ENCODE measurements around the gene ZSCAN30. TPM values are rescaled to one million over a fixed set of nuclear protein-coding genes. Genes with fewer than 3 reads are reported as not detected.

ZSCAN30 gene
- total and polyA plus RNA-seq, 2 of the 13 experiments (the other 11 are each of a cell fraction or from before 2014, with no cell fraction given) = 7.4 to 7.7 TPM

GRCh38 chr18:35231052-35231451 is 59.0 kb downstream of the ZSCAN30 start (continued):
- no peak for TF ChIP-seq FOXA1 (IDR thresholded peaks at IDR 0.05)
- peak; percentile 20; the same call in 1 of the 2 replicates for TF ChIP-seq FOXA1 (CRISPR knock-in tag; IDR thresholded peaks at IDR 0.05)
- TF ChIP-seq, protein P1, sequence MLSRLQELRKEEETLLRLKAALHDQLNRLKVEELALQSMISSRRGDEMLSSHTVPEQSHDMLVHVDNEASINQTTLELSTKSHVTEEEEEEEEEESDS (CRISPR knock-in tag; IDR thresholded peaks at IDR 0.05; ENCODE audit: borderline replicate concordance) = no peak
- peak; percentile 43; the same call in 1 of the 2 replicates for TF ChIP-seq FOXK1 (CRISPR knock-in tag; IDR thresholded peaks at IDR 0.05; ENCODE audit: borderline replicate concordance, low read depth)
- TF ChIP-seq HMG20B (CRISPR knock-in tag; conservative IDR thresholded peaks at IDR 0.05) = no peak
- no peak for TF ChIP-seq PRPF4 (IDR thresholded peaks at IDR 0.05; ENCODE audit: low read depth, low read length, poor library complexity, severe bottlenecking)
- no peak for TF ChIP-seq ZNF367 (CRISPR knock-in tag; IDR thresholded peaks at IDR 0.05; ENCODE audit: borderline replicate concordance)
- TF ChIP-seq ZNF354B (CRISPR knock-in tag; IDR thresholded peaks at IDR 0.05) = no peak
- no peak for TF ChIP-seq ZNF709 (CRISPR knock-in tag; IDR thresholded peaks at IDR 0.05)
- TF ChIP-seq HHEX (CRISPR knock-in tag; IDR thresholded peaks at IDR 0.05) = no peak
- no peak for TF ChIP-seq HDAC1 (CRISPR knock-in tag; IDR thresholded peaks at IDR 0.05)
- no peak for TF ChIP-seq ZEB1 (IDR thresholded peaks at IDR 0.05; ENCODE audit: insufficient replicate concordance, low read depth)
- no peak for TF ChIP-seq SIN3B (IDR thresholded peaks at IDR 0.05; ENCODE audit: low read length)
- no peak for TF ChIP-seq PHF20 (CRISPR knock-in tag; IDR thresholded peaks at IDR 0.05)
- no peak for TF ChIP-seq SMYD3 (CRISPR knock-in tag; IDR thresholded peaks at IDR 0.05)
- TF ChIP-seq ARNT2 (CRISPR knock-in tag; IDR thresholded peaks at IDR 0.05; ENCODE audit: low read depth) = no peak
- no peak for TF ChIP-seq SMAD3 (CRISPR knock-in tag; IDR thresholded peaks at IDR 0.05)
- no peak for TF ChIP-seq GLMP (CRISPR knock-in tag; IDR thresholded peaks at IDR 0.05; ENCODE audit: borderline replicate concordance)
- TF ChIP-seq, protein P2, sequence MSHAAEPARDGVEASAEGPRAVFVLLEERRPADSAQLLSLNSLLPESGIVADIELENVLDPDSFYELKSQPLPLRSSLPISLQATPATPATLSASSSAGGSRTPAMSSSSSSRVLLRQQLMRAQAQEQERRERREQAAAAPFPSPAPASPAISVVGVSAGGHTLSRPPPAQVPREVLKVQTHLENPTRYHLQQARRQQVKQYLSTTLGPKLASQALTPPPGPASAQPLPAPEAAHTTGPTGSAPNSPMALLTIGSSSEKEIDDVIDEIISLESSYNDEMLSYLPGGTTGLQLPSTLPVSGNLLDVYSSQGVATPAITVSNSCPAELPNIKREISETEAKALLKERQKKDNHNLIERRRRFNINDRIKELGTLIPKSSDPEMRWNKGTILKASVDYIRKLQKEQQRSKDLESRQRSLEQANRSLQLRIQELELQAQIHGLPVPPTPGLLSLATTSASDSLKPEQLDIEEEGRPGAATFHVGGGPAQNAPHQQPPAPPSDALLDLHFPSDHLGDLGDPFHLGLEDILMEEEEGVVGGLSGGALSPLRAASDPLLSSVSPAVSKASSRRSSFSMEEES (CRISPR knock-in tag; IDR thresholded peaks at IDR 0.05) = no peak
- TF ChIP-seq NR2F1 (CRISPR knock-in tag; IDR thresholded peaks at IDR 0.05) = no peak
- no peak for TF ChIP-seq MIER3 (CRISPR knock-in tag; IDR thresholded peaks at IDR 0.05; ENCODE audit: borderline replicate concordance)
- no peak for TF ChIP-seq SP1 (IDR thresholded peaks at IDR 0.05)
- TF ChIP-seq SP1 (CRISPR knock-in tag; IDR thresholded peaks at IDR 0.05) = no peak
- no peak for TF ChIP-seq RAD51 (IDR thresholded peaks at IDR 0.05; ENCODE audit: borderline replicate concordance)
- TF ChIP-seq, protein P3, sequence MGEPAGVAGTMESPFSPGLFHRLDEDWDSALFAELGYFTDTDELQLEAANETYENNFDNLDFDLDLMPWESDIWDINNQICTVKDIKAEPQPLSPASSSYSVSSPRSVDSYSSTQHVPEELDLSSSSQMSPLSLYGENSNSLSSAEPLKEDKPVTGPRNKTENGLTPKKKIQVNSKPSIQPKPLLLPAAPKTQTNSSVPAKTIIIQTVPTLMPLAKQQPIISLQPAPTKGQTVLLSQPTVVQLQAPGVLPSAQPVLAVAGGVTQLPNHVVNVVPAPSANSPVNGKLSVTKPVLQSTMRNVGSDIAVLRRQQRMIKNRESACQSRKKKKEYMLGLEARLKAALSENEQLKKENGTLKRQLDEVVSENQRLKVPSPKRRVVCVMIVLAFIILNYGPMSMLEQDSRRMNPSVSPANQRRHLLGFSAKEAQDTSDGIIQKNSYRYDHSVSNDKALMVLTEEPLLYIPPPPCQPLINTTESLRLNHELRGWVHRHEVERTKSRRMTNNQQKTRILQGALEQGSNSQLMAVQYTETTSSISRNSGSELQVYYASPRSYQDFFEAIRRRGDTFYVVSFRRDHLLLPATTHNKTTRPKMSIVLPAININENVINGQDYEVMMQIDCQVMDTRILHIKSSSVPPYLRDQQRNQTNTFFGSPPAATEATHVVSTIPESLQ (CRISPR knock-in tag; conservative IDR thresholded peaks at IDR 0.05) = no peak
- TF ChIP-seq, protein P4, sequence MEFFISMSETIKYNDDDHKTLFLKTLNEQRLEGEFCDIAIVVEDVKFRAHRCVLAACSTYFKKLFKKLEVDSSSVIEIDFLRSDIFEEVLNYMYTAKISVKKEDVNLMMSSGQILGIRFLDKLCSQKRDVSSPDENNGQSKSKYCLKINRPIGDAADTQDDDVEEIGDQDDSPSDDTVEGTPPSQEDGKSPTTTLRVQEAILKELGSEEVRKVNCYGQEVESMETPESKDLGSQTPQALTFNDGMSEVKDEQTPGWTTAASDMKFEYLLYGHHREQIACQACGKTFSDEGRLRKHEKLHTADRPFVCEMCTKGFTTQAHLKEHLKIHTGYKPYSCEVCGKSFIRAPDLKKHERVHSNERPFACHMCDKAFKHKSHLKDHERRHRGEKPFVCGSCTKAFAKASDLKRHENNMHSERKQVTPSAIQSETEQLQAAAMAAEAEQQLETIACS (CRISPR knock-in tag; IDR thresholded peaks at IDR 0.05) = no peak
- no peak for TF ChIP-seq CBX5 (CRISPR knock-in tag; IDR thresholded peaks at IDR 0.05; ENCODE audit: borderline replicate concordance)
- TF ChIP-seq SP140L (CRISPR knock-in tag; IDR thresholded peaks at IDR 0.05; ENCODE audit: borderline replicate concordance) = no peak

Measured in HepG2 (cell line).